PFSK-1 (cell line): ENCODE data around the gene CSF1.

Source experiments
- FOXP2 ChIP-seq: optimal IDR thresholded peaks from 2 replicates; pipeline ENCODE3; 2011; ENCODE audit warnings: borderline replicate concordance, control low read depth, inconsistent platforms; ENCODE audit not compliant: insufficient read depth; ENCODE audit errors: extremely low read length, extremely low read depth
- POLR2AphosphoS5 ChIP-seq: IDR thresholded peaks from 2 replicates; pipeline ENCODE4 v1.6.1; 2012; ENCODE audit warnings: low read depth, mild to moderate bottlenecking, control low read depth, low read length, moderate library complexity
- SIN3A ChIP-seq: IDR thresholded peaks from 2 replicates; pipeline ENCODE4 v1.6.1; 2012; ENCODE audit warnings: mild to moderate bottlenecking, low read length, moderate library complexity, borderline replicate concordance; ENCODE audit not compliant: insufficient read depth
- TAF1 ChIP-seq: IDR thresholded peaks from 2 replicates; pipeline ENCODE4 v1.6.1; 2012; ENCODE audit warnings: low read length, control low read depth, borderline replicate concordance; ENCODE audit not compliant: insufficient read depth
- TF ChIP-seq, protein P1 (sequence below), 2 experiments: IDR thresholded peaks; 2 replicates each; pipeline versions ENCODE4 v1.6.1 to v1.8.0; 2011 to 2012; ENCODE audit warnings: low read depth in 2 of 2, low read length in 2 of 2, control low read depth in 1 of 2, inconsistent platforms in 1 of 2, mild to moderate bottlenecking in 1 of 2, moderate library complexity in 1 of 2; ENCODE audit not compliant: insufficient read depth in 1 of 2

CSF1 gene

DNA sequence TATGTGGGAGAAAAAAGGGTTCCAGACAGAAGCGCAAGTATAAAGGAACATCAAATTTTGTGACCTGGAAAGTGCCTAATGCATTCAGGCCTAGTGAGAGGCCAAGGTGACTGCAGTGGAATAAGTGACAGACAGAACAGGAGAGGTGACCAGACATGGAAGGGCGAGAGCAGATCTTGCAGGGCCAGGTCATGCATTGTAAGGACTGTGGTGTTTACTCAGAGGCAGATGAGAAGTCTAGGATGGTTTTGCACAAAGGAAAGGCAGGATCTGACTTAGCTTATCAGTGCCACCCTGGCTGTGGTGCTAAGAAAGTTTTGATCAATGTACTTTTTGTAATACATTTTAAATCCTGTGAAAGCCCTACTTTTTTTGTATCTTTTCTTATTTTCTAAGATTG, 39.9 kb downstream of the CSF1 start:
- no peak for TF ChIP-seq TAF1
- TF ChIP-seq POLR2AphosphoS5 = no peak
- TF ChIP-seq FOXP2 = no peak
- TF ChIP-seq, protein P1, sequence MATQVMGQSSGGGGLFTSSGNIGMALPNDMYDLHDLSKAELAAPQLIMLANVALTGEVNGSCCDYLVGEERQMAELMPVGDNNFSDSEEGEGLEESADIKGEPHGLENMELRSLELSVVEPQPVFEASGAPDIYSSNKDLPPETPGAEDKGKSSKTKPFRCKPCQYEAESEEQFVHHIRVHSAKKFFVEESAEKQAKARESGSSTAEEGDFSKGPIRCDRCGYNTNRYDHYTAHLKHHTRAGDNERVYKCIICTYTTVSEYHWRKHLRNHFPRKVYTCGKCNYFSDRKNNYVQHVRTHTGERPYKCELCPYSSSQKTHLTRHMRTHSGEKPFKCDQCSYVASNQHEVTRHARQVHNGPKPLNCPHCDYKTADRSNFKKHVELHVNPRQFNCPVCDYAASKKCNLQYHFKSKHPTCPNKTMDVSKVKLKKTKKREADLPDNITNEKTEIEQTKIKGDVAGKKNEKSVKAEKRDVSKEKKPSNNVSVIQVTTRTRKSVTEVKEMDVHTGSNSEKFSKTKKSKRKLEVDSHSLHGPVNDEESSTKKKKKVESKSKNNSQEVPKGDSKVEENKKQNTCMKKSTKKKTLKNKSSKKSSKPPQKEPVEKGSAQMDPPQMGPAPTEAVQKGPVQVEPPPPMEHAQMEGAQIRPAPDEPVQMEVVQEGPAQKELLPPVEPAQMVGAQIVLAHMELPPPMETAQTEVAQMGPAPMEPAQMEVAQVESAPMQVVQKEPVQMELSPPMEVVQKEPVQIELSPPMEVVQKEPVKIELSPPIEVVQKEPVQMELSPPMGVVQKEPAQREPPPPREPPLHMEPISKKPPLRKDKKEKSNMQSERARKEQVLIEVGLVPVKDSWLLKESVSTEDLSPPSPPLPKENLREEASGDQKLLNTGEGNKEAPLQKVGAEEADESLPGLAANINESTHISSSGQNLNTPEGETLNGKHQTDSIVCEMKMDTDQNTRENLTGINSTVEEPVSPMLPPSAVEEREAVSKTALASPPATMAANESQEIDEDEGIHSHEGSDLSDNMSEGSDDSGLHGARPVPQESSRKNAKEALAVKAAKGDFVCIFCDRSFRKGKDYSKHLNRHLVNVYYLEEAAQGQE (IDR thresholded peaks at IDR 0.05; ENCODE audit: insufficient read depth in 1 of 2, low read depth in 2 of 2, low read length in 2 of 2) = no peak
- TF ChIP-seq SIN3A = no peak

DNA sequence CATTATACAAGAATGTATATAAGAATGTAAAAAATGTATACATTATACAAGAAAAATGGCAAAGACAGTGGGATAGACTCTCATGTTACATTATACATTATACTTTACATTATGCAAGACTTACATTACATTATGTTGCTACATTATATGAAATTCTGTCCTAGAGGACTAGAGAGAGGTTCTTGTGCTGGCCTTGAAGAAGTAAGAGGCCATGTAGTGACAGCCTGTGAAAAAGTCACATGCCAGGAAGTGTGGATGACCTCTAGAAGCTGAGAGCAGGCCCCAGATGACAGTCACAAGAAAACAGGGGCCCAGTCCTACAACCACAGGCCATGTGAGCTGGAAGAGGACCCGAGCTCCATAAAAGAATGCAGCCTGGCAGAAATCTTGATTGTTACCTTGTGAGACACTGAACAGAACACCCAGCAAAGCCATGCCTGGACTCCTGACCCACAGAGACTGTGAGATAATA, 43.4 kb downstream of the CSF1 start:
- TF ChIP-seq SIN3A (no peak), POLR2AphosphoS5 (no peak)

DNA sequence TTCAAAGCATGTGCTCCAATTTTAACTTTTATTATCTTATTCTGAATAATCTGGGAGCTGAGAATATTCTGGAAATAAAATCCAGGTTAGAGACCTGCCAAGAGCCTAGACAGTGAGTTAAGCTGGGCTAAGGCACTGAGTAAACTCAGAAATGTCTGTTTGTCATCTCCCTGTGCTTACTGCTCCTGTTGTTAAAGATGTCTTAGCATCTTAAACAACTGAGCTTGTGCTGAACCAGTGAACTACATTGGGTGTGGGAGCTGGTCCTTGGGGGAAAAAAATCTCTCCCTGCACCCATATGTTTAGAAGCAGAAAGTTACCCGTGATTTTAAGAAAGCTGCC, 49.0 kb downstream of the CSF1 start:
- TF ChIP-seq TAF1 (no peak), FOXP2 (no peak), SIN3A (no peak), POLR2AphosphoS5 (no peak)
- TF ChIP-seq, protein P1 (IDR thresholded peaks at IDR 0.05; ENCODE audit: insufficient read depth in 1 of 2, low read depth in 2 of 2, low read length in 2 of 2) = no peak

DNA sequence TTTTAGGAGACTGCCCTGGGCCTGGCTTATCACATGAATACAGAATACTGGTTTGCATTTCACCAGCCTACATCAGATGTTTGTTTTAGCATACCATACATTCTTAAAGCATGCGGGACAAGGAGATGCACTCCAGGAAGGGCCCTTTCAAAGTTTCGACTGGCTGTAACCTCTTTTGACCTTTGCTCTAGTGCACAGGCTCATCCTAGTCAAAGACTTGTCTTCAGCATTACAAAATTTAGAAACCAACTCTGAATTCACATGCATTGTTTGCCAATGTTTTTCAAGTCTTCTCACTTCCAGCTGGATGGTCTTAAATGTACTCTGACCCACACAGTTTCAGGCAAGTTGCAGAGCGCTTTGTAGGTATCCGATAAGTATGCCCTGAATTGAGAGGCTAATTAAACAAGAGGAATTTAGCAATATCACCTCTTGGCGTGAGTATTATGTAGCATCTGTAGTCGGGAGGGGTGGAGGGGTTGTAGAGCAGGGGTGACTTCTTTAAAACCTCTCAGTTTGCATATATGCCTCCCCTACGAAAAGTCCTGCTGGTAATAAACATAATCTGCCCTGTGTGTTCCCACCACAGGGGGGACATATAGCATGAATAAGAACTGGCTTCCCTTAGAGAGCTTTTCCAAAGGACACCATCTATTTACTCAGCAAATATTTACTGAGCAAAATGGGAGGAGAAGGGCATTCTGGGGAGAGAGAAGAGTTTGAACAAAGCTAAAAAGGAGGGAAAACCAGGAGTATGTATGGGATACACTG, 49.5 kb downstream of the CSF1 start:
- no peak for TF ChIP-seq SIN3A
- no peak for TF ChIP-seq TAF1
- TF ChIP-seq, protein P1 (IDR thresholded peaks at IDR 0.05; ENCODE audit: insufficient read depth in 1 of 2, low read depth in 2 of 2, low read length in 2 of 2) = no peak
- TF ChIP-seq POLR2AphosphoS5 = no peak
- TF ChIP-seq FOXP2 = no peak

DNA sequence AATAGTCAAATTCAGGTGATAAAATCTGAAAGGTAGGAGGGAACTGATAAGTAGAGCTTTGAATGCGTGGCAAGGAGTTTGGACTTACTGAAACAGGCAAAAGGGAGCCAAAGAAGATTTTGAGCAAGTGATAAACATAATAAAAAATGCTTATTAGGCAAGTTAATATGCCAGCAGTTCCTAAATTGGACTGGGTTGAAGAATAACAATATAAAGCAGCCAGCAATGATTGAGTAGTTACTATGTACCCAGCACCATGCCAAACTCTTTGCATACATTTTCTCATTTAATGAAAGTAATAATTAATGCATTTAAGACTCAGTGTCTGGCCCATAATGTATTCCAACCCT, 50.1 kb downstream of the CSF1 start:
- no peak for TF ChIP-seq SIN3A
- TF ChIP-seq FOXP2 = no peak
- no peak for TF ChIP-seq TAF1
- TF ChIP-seq, protein P1 (IDR thresholded peaks at IDR 0.05; ENCODE audit: insufficient read depth in 1 of 2, low read depth in 2 of 2, low read length in 2 of 2) = no peak
